ENCODE measurements around the gene NAV3.

Gene NAV3

GRCh38 chr12:78186670-78187069 is 356.0 kb downstream of the NAV3 start:
- DNase-seq (ENCODE audit: low read depth in 2 of 2) = no peak

GRCh38 chr12:78187741-78188140 is 357.0 kb downstream of the NAV3 start:
- no peak for DNase-seq (ENCODE audit: low read depth in 2 of 2)

GRCh38 chr12:78189656-78190055 is 359.0 kb downstream of the NAV3 start:
- DNase-seq (ENCODE audit: low read depth in 2 of 2) = no peak

- DNase-seq (ENCODE audit: low read depth in 2 of 2) = no peak
These were observed 360.9 kb downstream of the NAV3 start for GRCh38 chr12:78191611-78192010.

GRCh38 chr12:78192979-78193378 is 362.3 kb downstream of the NAV3 start:
- no peak for DNase-seq (ENCODE audit: low read depth in 2 of 2)

GRCh38 chr12:78194448-78194847 is 363.8 kb downstream of the NAV3 start:
- DNase-seq (ENCODE audit: low read depth in 2 of 2) = no peak

- DNase-seq (ENCODE audit: low read depth in 2 of 2) = no peak
These were observed 368.2 kb downstream of the NAV3 start for GRCh38 chr12:78198896-78199295.

- DNase-seq (ENCODE audit: low read depth in 2 of 2) = no peak
These were observed 369.2 kb downstream of the NAV3 start for GRCh38 chr12:78199926-78200325.

- no peak for DNase-seq (ENCODE audit: low read depth in 2 of 2)
These were observed 374.2 kb downstream of the NAV3 start for GRCh38 chr12:78204926-78205325.

- no peak for DNase-seq (ENCODE audit: low read depth in 2 of 2)
These were observed 377.4 kb downstream of the NAV3 start for GRCh38 chr12:78208092-78208491.

GRCh38 chr12:78209846-78210505 is 379.3 kb downstream of the NAV3 start:
- no peak for DNase-seq (ENCODE audit: low read depth in 2 of 2)

GRCh38 chr12:78210506-78210860 is 379.8 kb downstream of the NAV3 start:
- no peak for DNase-seq (ENCODE audit: low read depth in 2 of 2)

GRCh38 chr12:78210894-78211302 is 380.2 kb downstream of the NAV3 start:
- no peak for DNase-seq (ENCODE audit: low read depth in 2 of 2)

GRCh38 chr12:78220811-78221210 is 390.1 kb downstream of the NAV3 start:
- no peak for DNase-seq (ENCODE audit: low read depth in 2 of 2)

GRCh38 chr12:78224154-78224553 is 393.5 kb downstream of the NAV3 start:
- no peak for DNase-seq (ENCODE audit: low read depth in 2 of 2)

GRCh38 chr12:78226763-78227162 is 396.1 kb downstream of the NAV3 start:
- no peak for DNase-seq (ENCODE audit: low read depth in 2 of 2)

GRCh38 chr12:78229591-78230101 is 399.0 kb downstream of the NAV3 start:
- DNase-seq (ENCODE audit: low read depth in 2 of 2) = no peak

- no peak for DNase-seq (ENCODE audit: low read depth in 2 of 2)
These were observed 402.1 kb downstream of the NAV3 start for GRCh38 chr12:78232756-78233155.

GRCh38 chr12:78236264-78236663 is 405.6 kb downstream of the NAV3 start:
- DNase-seq (ENCODE audit: low read depth in 2 of 2) = no peak

GRCh38 chr12:78239544-78239943 is 408.9 kb downstream of the NAV3 start:
- DNase-seq (ENCODE audit: low read depth in 2 of 2) = no peak

GRCh38 chr12:78240827-78241226 is 410.1 kb downstream of the NAV3 start:
- DNase-seq (ENCODE audit: low read depth in 2 of 2) = no peak

GRCh38 chr12:78241446-78241845 is 410.8 kb downstream of the NAV3 start:
- no peak for DNase-seq (ENCODE audit: low read depth in 2 of 2)

- no peak for DNase-seq (ENCODE audit: low read depth in 2 of 2)
These were observed 414.3 kb downstream of the NAV3 start for GRCh38 chr12:78244916-78245507.

- DNase-seq (ENCODE audit: low read depth in 2 of 2) = no peak
These were observed 417.6 kb downstream of the NAV3 start for GRCh38 chr12:78248321-78248720.

All from stimulated activated CD8-positive, alpha-beta memory T cell treated with anti-CD3 and anti-CD28 coated beads, Interleukin-2, amount 100 ng/mL, for 48 hours (primary cell).